ENCODE measurements around the gene NLRP6. TPM values are rescaled to one million over a fixed set of nuclear protein-coding genes. Genes with fewer than 3 reads are reported as not detected.

NLRP6 gene
- total RNA-seq, 2 experiments from 2014 or later: 0.25 to 0.65 TPM

DNA sequence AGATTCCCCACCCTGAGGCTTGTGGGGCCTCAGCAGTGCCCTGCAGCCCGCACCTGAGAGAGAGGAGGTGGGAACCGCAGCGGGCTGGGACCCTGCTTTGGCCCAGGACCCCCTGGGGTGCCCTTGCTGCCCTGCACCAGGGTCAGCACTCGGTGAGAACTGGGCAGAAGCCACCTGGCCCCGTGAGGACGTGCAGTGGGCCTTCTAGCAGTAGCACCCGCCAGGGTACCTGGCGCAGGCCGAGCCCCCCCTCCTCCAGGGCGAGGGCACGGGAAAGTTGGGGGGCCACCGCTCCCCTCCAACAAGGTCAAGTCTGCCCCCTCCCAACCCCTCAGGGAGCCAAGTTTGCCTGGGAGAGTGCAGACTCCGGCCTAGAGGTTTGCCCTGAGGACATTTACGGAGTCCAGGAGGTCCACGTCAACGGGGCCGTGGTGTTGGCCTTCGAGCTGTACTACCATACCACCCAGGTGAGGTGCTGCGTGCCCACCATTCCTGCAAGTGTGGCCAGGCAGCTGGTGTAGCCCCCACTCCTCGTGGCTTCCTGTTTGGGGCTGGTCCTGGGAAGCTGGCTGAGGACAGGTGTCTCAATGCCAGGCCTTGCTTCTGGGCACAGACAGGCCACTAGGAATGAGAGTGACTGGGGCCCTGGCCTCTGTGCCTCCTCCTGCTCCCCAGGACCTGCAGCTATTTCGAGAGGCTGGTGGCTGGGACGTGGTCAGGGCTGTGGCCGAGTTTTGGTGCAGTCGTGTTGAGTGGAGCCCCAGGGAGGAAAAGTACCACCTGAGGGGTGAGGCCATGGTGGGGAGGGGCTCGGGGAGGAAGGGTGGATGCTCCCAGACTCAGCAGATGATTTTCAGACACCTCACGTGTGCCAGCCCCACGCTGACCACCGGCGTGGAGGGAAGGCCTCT is 14.3 kb downstream of the NLRP6 start:
- no peaks in the 10 kb centered on the region for H3K4me1 ChIP-seq (ENCODE audit: insufficient read depth, low read length, poor library complexity, severe bottlenecking)
- ChIA-PET CTCF (ENCODE audit: unreplicated experiment) (no interaction called here), POLR2A (no interaction called here)
- H2AFZ ChIP-seq (ENCODE audit: low read length): no peak overlapping the region
- H3K4me2 ChIP-seq (ENCODE audit: low read length): no peak overlapping the region
- H4K20me1 ChIP-seq (ENCODE audit: insufficient read depth, low read length): no peaks in the 10 kb centered on the region
- no peak overlapping the region for H3K27ac ChIP-seq (ENCODE audit: low read depth, low read length, poor library complexity, severe bottlenecking)
- DNase-seq (ENCODE audit: low spot score): no peak
- H3K79me2 ChIP-seq (ENCODE audit: insufficient read depth, low read depth, low read length): no peaks in the 10 kb centered on the region
- no peaks in the 10 kb centered on the region for H3K36me3 ChIP-seq (ENCODE audit: insufficient read depth, low read length)
- H3K9me2 ChIP-seq (ENCODE audit: insufficient read depth, low read length): no peaks in the 10 kb centered on the region
- BruUV-seq (replicated peaks): no TSS peak
- H3K4me3 ChIP-seq (ENCODE audit: low read depth, low read length, poor library complexity, severe bottlenecking): no peak overlapping the region
- H3K9me3 ChIP-seq (ENCODE audit: low read length): no peaks in the 10 kb centered on the region
- intact Hi-C loops (cut with micrococcal nuclease; ENCODE audit: unreplicated experiment): no loop called here
- TF ChIP-seq, protein P1, sequence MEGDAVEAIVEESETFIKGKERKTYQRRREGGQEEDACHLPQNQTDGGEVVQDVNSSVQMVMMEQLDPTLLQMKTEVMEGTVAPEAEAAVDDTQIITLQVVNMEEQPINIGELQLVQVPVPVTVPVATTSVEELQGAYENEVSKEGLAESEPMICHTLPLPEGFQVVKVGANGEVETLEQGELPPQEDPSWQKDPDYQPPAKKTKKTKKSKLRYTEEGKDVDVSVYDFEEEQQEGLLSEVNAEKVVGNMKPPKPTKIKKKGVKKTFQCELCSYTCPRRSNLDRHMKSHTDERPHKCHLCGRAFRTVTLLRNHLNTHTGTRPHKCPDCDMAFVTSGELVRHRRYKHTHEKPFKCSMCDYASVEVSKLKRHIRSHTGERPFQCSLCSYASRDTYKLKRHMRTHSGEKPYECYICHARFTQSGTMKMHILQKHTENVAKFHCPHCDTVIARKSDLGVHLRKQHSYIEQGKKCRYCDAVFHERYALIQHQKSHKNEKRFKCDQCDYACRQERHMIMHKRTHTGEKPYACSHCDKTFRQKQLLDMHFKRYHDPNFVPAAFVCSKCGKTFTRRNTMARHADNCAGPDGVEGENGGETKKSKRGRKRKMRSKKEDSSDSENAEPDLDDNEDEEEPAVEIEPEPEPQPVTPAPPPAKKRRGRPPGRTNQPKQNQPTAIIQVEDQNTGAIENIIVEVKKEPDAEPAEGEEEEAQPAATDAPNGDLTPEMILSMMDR (conservative IDR thresholded peaks at IDR 0.05; ENCODE audit: low read length): no peak
- no peak for TF ChIP-seq EZH2phosphoT487 (IDR thresholded peaks at IDR 0.05; ENCODE audit: borderline replicate concordance, low read depth, low read length)

DNA sequence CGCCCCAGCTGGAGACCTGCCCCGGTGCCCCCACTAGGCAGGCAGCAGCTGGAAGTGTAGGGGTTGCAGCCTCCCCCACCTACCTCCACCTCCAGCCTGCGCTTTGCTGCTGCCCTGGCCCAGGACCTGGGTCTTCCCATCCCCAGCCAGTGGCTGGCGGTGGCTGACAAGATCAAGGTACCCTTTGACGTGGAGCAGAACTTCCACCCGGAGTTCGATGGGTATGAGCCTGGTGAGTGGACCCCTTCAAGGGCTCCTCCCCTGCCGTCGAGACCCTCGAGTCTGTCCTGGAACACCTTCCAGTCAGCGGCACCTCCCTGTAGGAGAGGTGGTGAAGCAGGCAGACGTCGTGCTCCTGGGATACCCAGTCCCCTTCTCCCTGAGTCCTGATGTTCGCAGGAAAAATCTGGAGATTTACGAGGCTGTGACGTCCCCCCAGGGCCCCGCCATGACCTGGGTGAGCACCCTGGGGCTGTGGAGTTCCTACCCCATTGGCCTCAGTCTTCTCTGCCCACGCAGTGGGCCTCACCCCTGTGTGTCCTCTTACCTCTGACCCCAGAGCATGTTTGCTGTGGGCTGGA is 15.2 kb downstream of the NLRP6 start:
- Histone ChIP-seq H3K79me2 (ENCODE audit: insufficient read depth, low read depth, low read length) (no peaks in the 10 kb centered on the region), H3K27ac (ENCODE audit: low read depth, low read length, poor library complexity, severe bottlenecking) (no peak overlapping the region), H3K4me2 (ENCODE audit: low read length) (no peak overlapping the region), H4K20me1 (ENCODE audit: insufficient read depth, low read length) (no peaks in the 10 kb centered on the region), H3K4me3 (ENCODE audit: low read depth, low read length, poor library complexity, severe bottlenecking) (no peak overlapping the region), H3K36me3 (ENCODE audit: insufficient read depth, low read length) (no peaks in the 10 kb centered on the region), H3K9me2 (ENCODE audit: insufficient read depth, low read length) (no peaks in the 10 kb centered on the region), H3K9me3 (ENCODE audit: low read length) (no peaks in the 10 kb centered on the region), H3K4me1 (ENCODE audit: insufficient read depth, low read length, poor library complexity, severe bottlenecking) (no peaks in the 10 kb centered on the region), H2AFZ (ENCODE audit: low read length) (no peak overlapping the region)
- BruUV-seq (replicated peaks): no TSS peak
- TF ChIP-seq EZH2phosphoT487 (IDR thresholded peaks at IDR 0.05; ENCODE audit: borderline replicate concordance, low read depth, low read length): no peak
- TF ChIP-seq, protein P1 (conservative IDR thresholded peaks at IDR 0.05; ENCODE audit: low read length): no peak
- POLR2A ChIA-PET: no interaction called here
- intact Hi-C loops (cut with micrococcal nuclease; ENCODE audit: unreplicated experiment): no loop called here
- CTCF ChIA-PET (ENCODE audit: unreplicated experiment): no interaction called here
- no peak for DNase-seq (ENCODE audit: low spot score)

Measured in OCI-LY7 (cell line).